GM23338 (cell line): ENCODE results near the gene CDYL2. TPM values are rescaled to one million over a fixed set of nuclear protein-coding genes. Genes with fewer than 3 reads are reported as not detected.

Experiments used
- ATAC-seq: fragments of 200-7000 bp; cut with Tn5 transposase; 3 replicates; pipeline ENCODE4 v1.9.1; 2020
- DNase-seq: peaks from one replicate; pipeline ENCODE4 v3.0.0-alpha.2; 2015; ENCODE audit warnings: low spot score
- H2AFZ ChIP-seq: fragments of 200-600 bp; sonication (generic); 2 replicates; pipeline ENCODE4 v1.8.0; 2016; ENCODE audit warnings: antibody characterized with exemption, mild to moderate bottlenecking, moderate library complexity
- H3F3A ChIP-seq: fragments of 200-600 bp; sonication (generic); replicated peaks from 2 replicates; pipeline ENCODE4 v1.8.0; 2017; ENCODE audit warnings: antibody characterized with exemption, mixed run types, low read depth
- H3K27ac ChIP-seq: fragments of 200-600 bp; sonication (generic); 2 replicates; pipeline ENCODE4 v1.6.1; 2016; ENCODE audit warnings: low read depth
- H3K27me3 ChIP-seq: fragments of 200-600 bp; sonication (generic); 2 replicates; pipeline ENCODE4 v1.8.0; 2016; ENCODE audit warnings: mild to moderate bottlenecking, mixed run types, moderate library complexity; ENCODE audit not compliant: insufficient read depth
- H3K36me3 ChIP-seq: fragments of 200-600 bp; sonication (generic); 2 replicates; pipeline ENCODE4 v1.8.0; 2016; ENCODE audit warnings: mild to moderate bottlenecking; ENCODE audit not compliant: insufficient read depth
- H3K4me1 ChIP-seq: fragments of 200-600 bp; sonication (generic); 2 replicates; pipeline ENCODE4 v1.8.0; 2016; ENCODE audit warnings: mild to moderate bottlenecking, moderate library complexity; ENCODE audit not compliant: insufficient read depth
- H3K4me2 ChIP-seq: fragments of 200-600 bp; sonication (generic); 2 replicates; pipeline ENCODE4 v1.7.1; 2017; ENCODE audit warnings: mixed run types
- H3K4me3 ChIP-seq: fragments of 200-600 bp; sonication (generic); 2 replicates; pipeline ENCODE4 v1.6.1; 2016; ENCODE audit warnings: mixed run types
- H3K79me2 ChIP-seq: fragments of 200-600 bp; sonication (generic); replicated peaks from 2 replicates; pipeline ENCODE4 v1.8.0; 2017; ENCODE audit warnings: mild to moderate bottlenecking; ENCODE audit not compliant: insufficient read depth
- H3K9me2 ChIP-seq: fragments of 200-600 bp; sonication (generic); 2 replicates; pipeline ENCODE4 v1.8.0; 2017; ENCODE audit not compliant: insufficient read depth
- H4K20me1 ChIP-seq: fragments of 200-600 bp; sonication (generic); replicated peaks from 2 replicates; pipeline ENCODE4 v1.8.0; 2017; ENCODE audit warnings: mild to moderate bottlenecking; ENCODE audit not compliant: insufficient read depth
- H3K27ac Mint-ChIP-seq: 2 replicates; pipeline ENCODE4 v1.8.0; 2020; ENCODE audit warnings: inconsistent platforms, mild to moderate bottlenecking, moderate library complexity, mixed read lengths
- H3K27me3 Mint-ChIP-seq: 3 replicates; pipeline ENCODE4 v1.8.0; 2022; ENCODE audit warnings: low read depth, mild to moderate bottlenecking, moderate library complexity, mixed read lengths, inconsistent platforms; ENCODE audit not compliant: insufficient read depth, poor library complexity
- H3K36me3 Mint-ChIP-seq: 3 replicates; pipeline ENCODE4 v1.8.0; 2021; ENCODE audit warnings: low read depth, mild to moderate bottlenecking, inconsistent platforms, moderate library complexity, mixed read lengths
- H3K4me1 Mint-ChIP-seq: 3 replicates; pipeline ENCODE4 v1.8.0; 2020; ENCODE audit warnings: mild to moderate bottlenecking, inconsistent platforms, mixed read lengths
- H3K4me3 Mint-ChIP-seq: 3 replicates; pipeline ENCODE4 v1.8.0; 2021; ENCODE audit warnings: moderate library complexity, mild to moderate bottlenecking, inconsistent platforms, mixed read lengths
- H3K9me3 Mint-ChIP-seq: 3 replicates; pipeline ENCODE4 v1.8.0; 2020; ENCODE audit warnings: moderate library complexity, mild to moderate bottlenecking, inconsistent platforms, mixed read lengths
- CREB1 ChIP-seq: fragments of 250-450 bp; sonication (Bioruptor Pico); IDR thresholded peaks from 2 replicates; pipeline ENCODE4 v1.5.0; 2020; ENCODE audit warnings: low read depth, mild to moderate bottlenecking, moderate library complexity
- CTCF ChIP-seq, 2 experiments: fragments of 200-600 bp in 1 of 2; sonication (generic) in 1 of 2; conservative IDR thresholded peaks; 2 replicates each; pipeline versions ENCODE4 v1.5.1 to v1.6.1; 2016 to 2017; ENCODE audit warnings: antibody characterized with exemption in 2 of 2, low read depth in 2 of 2, mild to moderate bottlenecking in 2 of 2, moderate library complexity in 1 of 2
- ETS1 ChIP-seq: IDR thresholded peaks from 2 replicates; pipeline ENCODE4 v1.6.1; 2016; ENCODE audit warnings: antibody characterized with exemption
- EZH2phosphoT487 ChIP-seq: fragments of 200-600 bp; sonication (generic); IDR thresholded peaks from one replicate; pipeline ENCODE4 v1.8.1; 2018; ENCODE audit warnings: antibody characterized with exemption; ENCODE audit not compliant: unreplicated experiment
- NANOG ChIP-seq: IDR thresholded peaks from 2 replicates; pipeline ENCODE4 v1.6.1; 2016; ENCODE audit warnings: antibody characterized with exemption, borderline replicate concordance
- POLR2AphosphoS5 ChIP-seq: IDR thresholded peaks from 2 replicates; pipeline ENCODE4 v1.6.1; 2016; ENCODE audit warnings: antibody characterized with exemption, low read depth
- STAT1 ChIP-seq: IDR thresholded peaks from one replicate; pipeline ENCODE4 v1.6.1; 2016; ENCODE audit warnings: antibody characterized with exemption; ENCODE audit not compliant: unreplicated experiment
- ZNF114 ChIP-seq: fragments of 250-450 bp; sonication (Bioruptor Pico); IDR thresholded peaks from 2 replicates; pipeline ENCODE4 v1.5.0; 2020; ENCODE audit warnings: mild to moderate bottlenecking, moderate library complexity
- ZNF331 ChIP-seq: fragments of 250-450 bp; sonication (Bioruptor Pico); IDR thresholded peaks from 2 replicates; pipeline ENCODE4 v1.5.0; 2020; ENCODE audit warnings: low read depth, mild to moderate bottlenecking, moderate library complexity
- polyA plus RNA-seq: library from polyadenylated mRNA; unstranded; fragments of >200 nt; fragmentation: Nextera tagmentation; extraction: Ambion mirVana; gene quantifications from 2 replicates; pipeline ENCODE4 v1.2.1, GENCODE V29; 2016
- total RNA-seq: library from RNA; depleted of rRNA; stranded (reverse); fragments of >200 nt; shearing (Covaris generic); gene quantifications from 2 replicates; pipeline ENCODE4 v1.2.3, GENCODE V29; 2014
- TF ChIP-seq, protein P1 (sequence below): IDR thresholded peaks from one replicate; pipeline ENCODE4 v1.6.1; 2018; ENCODE audit warnings: antibody characterized with exemption; ENCODE audit not compliant: unreplicated experiment

CDYL2 gene
- total and polyA plus RNA-seq, 2 experiments from 2014 or later: 0.82 to 4.3 TPM

- Mint-ChIP-seq H3K36me3 (no peaks in the 10 kb centered on the region), H3K27me3 (no peaks in the 10 kb centered on the region), H3K27ac (no peak overlapping the region), H3K4me1 (peaks cover 8% of the 10 kb centered on the region), H3K4me3 (no peak overlapping the region), H3K9me3 (no peaks in the 10 kb centered on the region; the same call in 2 of the 3 replicates)
- H3K4me3 ChIP-seq: no peak overlapping the region
- H3K79me2 ChIP-seq: no peaks in the 10 kb centered on the region
- DNase-seq (no peak), ATAC-seq (no peak)
- H3K27me3 ChIP-seq: no peaks in the 10 kb centered on the region
- H3K36me3 ChIP-seq: no peaks in the 10 kb centered on the region
- no peak overlapping the region for H2AFZ ChIP-seq
- no peak overlapping the region for H3K27ac ChIP-seq
- TF ChIP-seq POLR2AphosphoS5 (no peak), ETS1 (no peak), ZNF114 (CRISPR knock-in tag) (no peak), ZNF331 (no peak), EZH2phosphoT487 (no peak), NANOG (no peak), STAT1 (no peak), CTCF (conservative IDR thresholded peaks at IDR 0.05; ENCODE audit: low read depth in 2 of 2) (no peak), CREB1 (CRISPR knock-in tag) (no peak)
- TF ChIP-seq, protein P1, sequence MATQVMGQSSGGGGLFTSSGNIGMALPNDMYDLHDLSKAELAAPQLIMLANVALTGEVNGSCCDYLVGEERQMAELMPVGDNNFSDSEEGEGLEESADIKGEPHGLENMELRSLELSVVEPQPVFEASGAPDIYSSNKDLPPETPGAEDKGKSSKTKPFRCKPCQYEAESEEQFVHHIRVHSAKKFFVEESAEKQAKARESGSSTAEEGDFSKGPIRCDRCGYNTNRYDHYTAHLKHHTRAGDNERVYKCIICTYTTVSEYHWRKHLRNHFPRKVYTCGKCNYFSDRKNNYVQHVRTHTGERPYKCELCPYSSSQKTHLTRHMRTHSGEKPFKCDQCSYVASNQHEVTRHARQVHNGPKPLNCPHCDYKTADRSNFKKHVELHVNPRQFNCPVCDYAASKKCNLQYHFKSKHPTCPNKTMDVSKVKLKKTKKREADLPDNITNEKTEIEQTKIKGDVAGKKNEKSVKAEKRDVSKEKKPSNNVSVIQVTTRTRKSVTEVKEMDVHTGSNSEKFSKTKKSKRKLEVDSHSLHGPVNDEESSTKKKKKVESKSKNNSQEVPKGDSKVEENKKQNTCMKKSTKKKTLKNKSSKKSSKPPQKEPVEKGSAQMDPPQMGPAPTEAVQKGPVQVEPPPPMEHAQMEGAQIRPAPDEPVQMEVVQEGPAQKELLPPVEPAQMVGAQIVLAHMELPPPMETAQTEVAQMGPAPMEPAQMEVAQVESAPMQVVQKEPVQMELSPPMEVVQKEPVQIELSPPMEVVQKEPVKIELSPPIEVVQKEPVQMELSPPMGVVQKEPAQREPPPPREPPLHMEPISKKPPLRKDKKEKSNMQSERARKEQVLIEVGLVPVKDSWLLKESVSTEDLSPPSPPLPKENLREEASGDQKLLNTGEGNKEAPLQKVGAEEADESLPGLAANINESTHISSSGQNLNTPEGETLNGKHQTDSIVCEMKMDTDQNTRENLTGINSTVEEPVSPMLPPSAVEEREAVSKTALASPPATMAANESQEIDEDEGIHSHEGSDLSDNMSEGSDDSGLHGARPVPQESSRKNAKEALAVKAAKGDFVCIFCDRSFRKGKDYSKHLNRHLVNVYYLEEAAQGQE: no peak
- no peaks in the 10 kb centered on the region for H4K20me1 ChIP-seq
- H3K4me2 ChIP-seq: no peak overlapping the region
- H3K9me2 ChIP-seq: peaks cover 9% of the 10 kb centered on the region; the same call in 1 of the 2 replicates
- no peaks in the 10 kb centered on the region for H3F3A ChIP-seq
- H3K4me1 ChIP-seq: peaks cover 13% of the 10 kb centered on the region
Observed at GRCh38 chr16:80704751-80705505, 99.5 kb downstream of the CDYL2 start.
